Measurements from ENCODE around the gene DNAJB7. TPM values are rescaled to one million over a fixed set of nuclear protein-coding genes. Genes with fewer than 3 reads are reported as not detected.
"Not testable (repeated sequence)": the region's sequence is repeated elsewhere in the genome, so short reads cannot be mapped to it uniquely, and the experiment has no call there.

Gene DNAJB7
- total RNA-seq, 1 donor from 2014 or later, result not detected

GRCh38 chr22:40855071-40855978, 6.6 kb downstream of the DNAJB7 start:
- H3K36me3 ChIP-seq, result no peaks in the 10 kb centered on the region
- no peaks in the 10 kb centered on the region for H3K9me3 ChIP-seq
- no peak for TF ChIP-seq CTCF (IDR thresholded peaks at IDR 0.05)
- peaks cover 10 to 29% of the 10 kb centered on the region in 2 donors for H3K4me1 ChIP-seq
- peak overlapping the region; percentile 87 to 96 for H3K27ac ChIP-seq
- DNase-seq (ENCODE audit: low spot score in 2 of 2), result no peak
- H3K4me3 ChIP-seq, result peak overlapping the region; percentile 73 to 99
- intact Hi-C loops (cut with DNase I), result loop anchor here (5.0 kb wide), 2 partner anchors 97 to 767 kb away; partner anchors contain the start of genes DESI1, RBX1 and XRCC6
- no peaks in the 10 kb centered on the region for H3K27me3 ChIP-seq

- Histone ChIP-seq H3K36me3 (peaks cover 3 to 11% of the 10 kb centered on the region in 2 donors), H3K27me3 (no peaks in the 10 kb centered on the region), H3K4me3 (peak overlapping the region; percentile 1 to 73), H3K9me3 (no peaks in the 10 kb centered on the region), H3K27ac (no peak overlapping the region), H3K4me1 (peaks cover 10 to 29% of the 10 kb centered on the region in 2 donors)
- TF ChIP-seq CTCF (IDR thresholded peaks at IDR 0.05), result no peak
- intact Hi-C loops (cut with DNase I), result no loop called here
- no peak for DNase-seq (ENCODE audit: low spot score in 2 of 2)
Observed at GRCh38 chr22:40853961-40854360, 8.0 kb downstream of the DNAJB7 start.

- Histone ChIP-seq H3K27ac (no peak overlapping the region), H3K4me3 (no peak overlapping the region), H3K4me1 (peaks cover 10 to 26% of the 10 kb centered on the region in 2 donors), H3K27me3 (no peaks in the 10 kb centered on the region), H3K9me3 (no peaks in the 10 kb centered on the region), H3K36me3 (peaks cover 8 to 17% of the 10 kb centered on the region in 2 donors)
- DNase-seq (ENCODE audit: low spot score in 2 of 2), result no peak
- no peak for TF ChIP-seq CTCF (IDR thresholded peaks at IDR 0.05)
- intact Hi-C loops (cut with DNase I), result no loop called here
Observed at GRCh38 chr22:40853333-40853732, 8.6 kb downstream of the DNAJB7 start.

GRCh38 chr22:40845816-40846215, 16.1 kb downstream of the DNAJB7 start:
- H3K9me3 ChIP-seq; H3K27ac ChIP-seq; DNase-seq (ENCODE audit: low spot score in 2 of 2); H3K4me3 ChIP-seq; H3K27me3 ChIP-seq; intact Hi-C loops (cut with DNase I); H3K4me1 ChIP-seq: not testable (repeated sequence)
- H3K36me3 ChIP-seq, result peaks cover 30 to 81% of the 10 kb centered on the region in 2 donors

- no peak for DNase-seq (ENCODE audit: low spot score in 2 of 2)
- no peak overlapping the region for H3K4me3 ChIP-seq
- no peaks in the 10 kb centered on the region for H3K27me3 ChIP-seq
- H3K9me3 ChIP-seq, result no peaks in the 10 kb centered on the region
- TF ChIP-seq CTCF (IDR thresholded peaks at IDR 0.05), result no peak
- peaks cover 38 to 89% of the 10 kb centered on the region in 2 donors for H3K36me3 ChIP-seq
- intact Hi-C loops (cut with DNase I), result no loop called here
- no peak overlapping the region for H3K27ac ChIP-seq
- H3K4me1 ChIP-seq, result no peaks in the 10 kb centered on the region
Observed at GRCh38 chr22:40844951-40845350, 17.0 kb downstream of the DNAJB7 start.

- Histone ChIP-seq H3K27me3 (no peaks in the 10 kb centered on the region), H3K4me3 (no peak overlapping the region), H3K4me1 (no peaks in the 10 kb centered on the region), H3K9me3 (no peaks in the 10 kb centered on the region), H3K27ac (no peak overlapping the region), H3K36me3 (peaks cover 58 to 85% of the 10 kb centered on the region in 2 donors)
- intact Hi-C loops (cut with DNase I), result no loop called here
- TF ChIP-seq CTCF (IDR thresholded peaks at IDR 0.05), result no peak
- DNase-seq (ENCODE audit: low spot score in 2 of 2), result no peak
Observed at GRCh38 chr22:40838486-40838885, 23.4 kb downstream of the DNAJB7 start.
